GM12872 (cell line): ENCODE data around the gene ALG1.
A peak's percentile ranks its signal among the peaks of the same experiment; 100 is the strongest.

Source experiments
- TF ChIP-seq, protein P1 (sequence below): IDR thresholded peaks from 3 replicates; pipeline ENCODE4 v1.5.1; 2011; ENCODE audit warnings: low read depth, mild to moderate bottlenecking, low read length, moderate library complexity; ENCODE audit not compliant: insufficient read depth

ALG1 gene

DNA sequence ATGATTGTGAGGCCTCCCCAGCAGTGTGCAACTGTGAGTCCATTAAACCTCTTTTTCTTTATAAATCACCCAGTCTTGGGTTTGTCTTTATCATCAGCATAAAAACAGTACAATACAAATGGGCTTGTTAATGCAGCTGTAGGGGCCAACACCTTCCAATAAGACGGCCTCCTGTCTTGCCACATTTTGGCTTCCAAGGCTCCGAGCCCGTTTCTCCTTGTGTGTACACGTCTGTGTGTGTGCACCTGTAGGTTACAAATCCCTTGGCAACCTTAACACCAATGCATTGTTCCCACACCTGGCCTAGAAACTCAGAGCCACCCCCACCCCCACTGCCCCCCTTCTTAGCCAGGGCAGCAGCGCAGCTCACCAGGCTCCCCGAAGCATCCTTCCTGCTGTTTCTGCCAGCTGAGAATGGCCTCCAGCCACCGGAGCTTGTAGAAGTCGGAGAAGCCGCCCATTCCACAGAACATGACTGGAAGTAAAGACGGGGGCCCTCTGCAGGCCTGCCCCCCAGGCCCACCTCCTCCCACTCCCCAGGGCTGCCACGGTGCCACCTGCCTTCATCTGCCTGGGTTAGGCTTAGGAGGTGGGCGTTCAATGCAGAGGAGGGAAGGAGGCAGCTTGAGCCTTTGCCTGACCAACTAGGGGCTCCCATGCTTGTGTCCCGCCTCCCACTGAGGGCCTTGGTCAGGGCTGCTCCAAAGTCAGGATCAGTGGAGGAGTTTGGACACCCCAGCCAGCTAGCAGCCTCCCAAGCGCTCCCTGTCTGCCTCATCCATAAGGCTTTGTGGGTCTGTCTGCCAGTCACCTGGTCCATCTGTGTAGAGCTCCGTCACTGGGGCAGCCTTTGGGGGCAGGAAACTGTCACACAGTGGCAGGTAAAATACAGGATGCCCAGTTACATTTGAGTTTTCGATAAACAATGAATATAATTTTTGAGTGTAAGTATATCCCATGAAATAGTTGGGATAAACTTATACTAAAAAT, 16.5 kb upstream of the ALG1 start:
- TF ChIP-seq, protein P1, sequence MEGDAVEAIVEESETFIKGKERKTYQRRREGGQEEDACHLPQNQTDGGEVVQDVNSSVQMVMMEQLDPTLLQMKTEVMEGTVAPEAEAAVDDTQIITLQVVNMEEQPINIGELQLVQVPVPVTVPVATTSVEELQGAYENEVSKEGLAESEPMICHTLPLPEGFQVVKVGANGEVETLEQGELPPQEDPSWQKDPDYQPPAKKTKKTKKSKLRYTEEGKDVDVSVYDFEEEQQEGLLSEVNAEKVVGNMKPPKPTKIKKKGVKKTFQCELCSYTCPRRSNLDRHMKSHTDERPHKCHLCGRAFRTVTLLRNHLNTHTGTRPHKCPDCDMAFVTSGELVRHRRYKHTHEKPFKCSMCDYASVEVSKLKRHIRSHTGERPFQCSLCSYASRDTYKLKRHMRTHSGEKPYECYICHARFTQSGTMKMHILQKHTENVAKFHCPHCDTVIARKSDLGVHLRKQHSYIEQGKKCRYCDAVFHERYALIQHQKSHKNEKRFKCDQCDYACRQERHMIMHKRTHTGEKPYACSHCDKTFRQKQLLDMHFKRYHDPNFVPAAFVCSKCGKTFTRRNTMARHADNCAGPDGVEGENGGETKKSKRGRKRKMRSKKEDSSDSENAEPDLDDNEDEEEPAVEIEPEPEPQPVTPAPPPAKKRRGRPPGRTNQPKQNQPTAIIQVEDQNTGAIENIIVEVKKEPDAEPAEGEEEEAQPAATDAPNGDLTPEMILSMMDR, result no peak

DNA sequence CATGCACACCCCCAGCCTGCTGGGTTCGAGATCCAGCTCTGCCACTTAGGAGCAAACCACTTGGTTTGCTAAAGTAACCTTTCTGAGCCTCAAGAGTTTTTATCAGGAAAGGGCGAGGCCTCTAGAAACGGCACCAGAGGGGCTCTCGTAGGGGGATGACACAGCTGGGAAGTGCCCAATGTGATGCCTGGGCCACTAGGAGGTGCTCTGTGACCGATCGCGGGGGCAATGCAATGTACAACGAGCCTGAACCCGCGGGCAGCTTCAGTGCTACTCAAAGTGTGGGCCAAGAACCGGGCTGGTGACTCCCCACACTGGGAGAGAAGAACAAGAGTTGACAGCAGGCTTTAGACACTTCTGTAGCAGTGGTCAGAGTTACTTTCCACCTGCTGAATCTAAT, 15.3 kb upstream of the ALG1 start:
- TF ChIP-seq, protein P1, result peak; percentile 80

DNA sequence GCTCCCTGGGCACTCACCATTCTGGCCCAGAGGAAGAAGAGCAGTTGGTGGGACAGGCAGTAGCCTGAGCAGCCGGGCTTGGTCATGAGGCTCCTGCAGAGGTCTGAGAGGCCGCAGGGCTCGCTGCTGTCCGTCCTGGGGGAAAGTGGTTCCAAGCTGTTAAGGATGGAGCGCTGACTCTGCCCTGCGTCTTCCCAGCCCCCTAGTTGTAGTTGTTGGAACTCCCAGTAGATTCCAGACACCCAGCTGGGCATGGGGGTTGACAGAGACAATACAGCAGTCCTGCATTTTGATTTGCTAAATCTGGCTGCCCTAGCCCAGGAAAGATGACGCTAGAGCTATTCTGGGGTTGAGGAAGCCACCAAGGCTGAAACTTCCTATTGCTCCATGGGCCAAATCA, 13.2 kb upstream of the ALG1 start:
- TF ChIP-seq, protein P1, result peak; percentile 17; the same call in 1 of the 3 replicates

DNA sequence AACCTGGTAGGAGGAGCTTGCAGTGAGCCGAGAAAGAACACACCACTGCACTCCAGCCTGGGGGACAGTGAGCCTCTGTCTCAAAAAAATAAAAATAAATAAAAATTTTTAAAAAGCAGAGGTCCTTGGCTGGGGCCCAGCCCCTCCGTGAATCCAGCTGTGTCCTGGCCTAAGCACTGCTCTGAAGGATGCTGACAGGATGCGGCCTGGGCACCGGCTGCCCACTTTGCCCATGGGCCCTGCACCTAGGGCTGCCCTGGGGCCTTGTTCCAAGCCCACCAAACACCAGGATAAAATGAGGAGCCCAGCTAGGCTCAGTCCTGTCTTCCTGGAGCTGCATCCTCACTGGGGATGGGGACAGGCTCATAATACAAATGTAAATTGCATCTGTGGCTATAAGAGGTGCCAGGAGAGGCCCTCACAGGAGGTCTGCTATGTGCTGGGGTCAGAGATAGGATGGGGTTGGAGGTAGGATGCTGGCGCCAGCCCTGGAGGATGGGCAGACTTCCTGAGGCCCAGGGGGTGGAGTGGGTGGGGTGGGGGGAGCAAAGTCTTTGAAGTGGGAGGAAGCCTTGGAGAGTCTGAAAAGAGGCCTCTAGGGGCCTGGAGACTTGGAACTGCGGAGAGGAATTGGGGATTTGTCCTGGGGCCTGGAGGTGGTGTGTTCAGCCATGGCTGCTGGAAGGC, 12.1 kb upstream of the ALG1 start:
- TF ChIP-seq, protein P1, result no peak

- TF ChIP-seq, protein P1, result no peak
Measured at GRCh38 chr16:5060073-5060641, 11.5 kb upstream of the ALG1 start.

- TF ChIP-seq, protein P1, result no peak
Measured at GRCh38 chr16:5062051-5062450, 9.6 kb upstream of the ALG1 start.
